ENCODE measurements around the gene DUSP14.

DUSP14 gene

GRCh38 chr17:37475731-37476420, 13.8 kb upstream of the DUSP14 start:
- Mint-ChIP-seq H3K36me3 (peaks cover 9% of the 10 kb centered on the region), H3K4me1 (ENCODE audit: low read depth) (no peaks in the 10 kb centered on the region), H3K27ac (peak overlapping the region; percentile 2), H3K4me3 (no peak overlapping the region), H3K27me3 (no peaks in the 10 kb centered on the region), H3K9me3 (ENCODE audit: low read depth) (no peaks in the 10 kb centered on the region)

DNA sequence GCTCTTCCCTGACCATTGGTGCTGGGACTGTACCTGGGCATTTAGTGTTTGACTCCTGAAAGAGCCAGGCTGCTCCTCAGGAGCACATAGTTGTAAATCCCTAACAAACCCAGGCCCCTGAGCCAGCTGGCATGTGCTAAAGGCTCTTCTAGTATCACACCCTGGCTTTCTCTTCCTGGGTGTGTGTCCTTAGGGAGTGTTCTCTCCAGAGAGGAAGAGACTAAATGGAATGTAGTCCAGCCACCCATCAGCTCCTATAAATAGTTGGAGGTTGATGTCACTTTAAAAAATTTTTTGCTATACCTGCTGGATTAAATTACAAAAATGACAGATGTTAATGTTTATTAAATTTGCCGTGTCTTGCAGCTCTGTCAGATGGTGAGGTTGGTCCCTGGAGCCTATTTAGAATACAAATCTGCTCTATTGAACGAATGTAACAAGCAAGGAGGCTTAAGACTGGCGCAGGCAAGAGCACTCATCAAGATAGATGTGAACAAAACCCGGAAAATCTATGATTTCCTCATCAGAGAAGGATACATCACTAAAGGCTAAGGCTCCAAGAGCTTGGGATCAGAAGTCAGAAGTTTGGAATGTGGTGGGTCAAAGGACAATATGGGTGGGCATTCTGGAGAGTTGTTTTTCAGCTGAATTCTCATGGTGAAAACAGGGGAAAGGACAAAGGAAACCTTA, 13.1 kb upstream of the DUSP14 start:
- Mint-ChIP-seq H3K9me3 (ENCODE audit: low read depth) (no peaks in the 10 kb centered on the region), H3K27me3 (no peaks in the 10 kb centered on the region), H3K4me1 (ENCODE audit: low read depth) (no peaks in the 10 kb centered on the region), H3K4me3 (no peak overlapping the region), H3K27ac (no peak overlapping the region), H3K36me3 (peaks cover 5% of the 10 kb centered on the region)

DNA sequence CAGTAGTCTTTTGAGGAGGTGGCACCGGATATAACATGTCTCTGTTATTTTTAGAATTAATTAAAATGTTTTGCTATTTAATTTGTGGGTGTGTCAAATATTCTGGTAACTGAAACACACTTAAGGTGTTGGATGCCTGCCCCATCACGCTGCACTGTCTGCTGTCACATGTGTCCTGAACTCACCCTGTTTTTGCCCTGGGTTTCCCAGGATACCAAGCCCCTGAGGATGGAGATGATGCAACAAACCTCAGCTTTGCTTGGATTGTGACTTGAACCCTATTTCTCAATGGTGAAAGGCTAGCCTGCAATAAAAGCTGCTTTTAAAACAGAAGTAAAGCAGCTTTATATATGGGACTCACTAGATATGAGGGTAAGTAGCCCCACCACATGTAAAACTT, 11.5 kb upstream of the DUSP14 start:
- no peaks in the 10 kb centered on the region for H3K9me3 Mint-ChIP-seq (ENCODE audit: low read depth)
- H3K36me3 Mint-ChIP-seq, result peaks cover 3% of the 10 kb centered on the region
- no peak overlapping the region for H3K4me3 Mint-ChIP-seq

DNA sequence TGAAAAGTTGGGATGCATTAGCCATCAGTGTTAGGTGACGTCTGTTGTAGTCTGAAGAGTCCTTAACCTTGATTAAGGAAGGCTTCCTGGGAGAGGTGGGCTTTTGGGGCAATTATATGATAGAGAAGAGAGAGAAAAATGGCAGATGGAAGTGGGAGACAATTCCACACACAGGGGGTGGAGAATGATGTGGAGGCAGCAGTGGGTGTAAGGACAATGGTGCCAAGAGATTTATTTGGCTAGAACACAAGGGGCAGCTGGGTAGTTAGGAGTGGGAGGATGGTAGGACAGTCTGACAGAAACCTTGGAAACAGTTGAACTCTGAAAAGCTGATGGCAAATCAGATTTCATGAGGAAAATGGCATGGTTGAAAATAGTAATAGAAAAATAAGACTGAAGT, 10.7 kb upstream of the DUSP14 start:
- Mint-ChIP-seq H3K4me1 (ENCODE audit: low read depth) (peaks cover 5% of the 10 kb centered on the region), H3K36me3 (peaks cover 3% of the 10 kb centered on the region), H3K4me3 (no peak overlapping the region), H3K27ac (peak overlapping the region; percentile 10), H3K9me3 (ENCODE audit: low read depth) (no peaks in the 10 kb centered on the region), H3K27me3 (no peaks in the 10 kb centered on the region)

More for the DNA sequence above, 11.5 kb upstream of the DUSP14 start:
- Mint-ChIP-seq H3K4me1 (ENCODE audit: low read depth) (peaks cover 1% of the 10 kb centered on the region), H3K27ac (no peak overlapping the region), H3K27me3 (no peaks in the 10 kb centered on the region)

GRCh38 chr17:37480427-37480826, 9.3 kb upstream of the DUSP14 start:
- Mint-ChIP-seq H3K9me3 (ENCODE audit: low read depth) (no peaks in the 10 kb centered on the region), H3K4me1 (ENCODE audit: low read depth) (peaks cover 5% of the 10 kb centered on the region), H3K36me3 (peaks cover 3% of the 10 kb centered on the region), H3K4me3 (no peak overlapping the region), H3K27ac (no peak overlapping the region), H3K27me3 (no peaks in the 10 kb centered on the region)

DNA sequence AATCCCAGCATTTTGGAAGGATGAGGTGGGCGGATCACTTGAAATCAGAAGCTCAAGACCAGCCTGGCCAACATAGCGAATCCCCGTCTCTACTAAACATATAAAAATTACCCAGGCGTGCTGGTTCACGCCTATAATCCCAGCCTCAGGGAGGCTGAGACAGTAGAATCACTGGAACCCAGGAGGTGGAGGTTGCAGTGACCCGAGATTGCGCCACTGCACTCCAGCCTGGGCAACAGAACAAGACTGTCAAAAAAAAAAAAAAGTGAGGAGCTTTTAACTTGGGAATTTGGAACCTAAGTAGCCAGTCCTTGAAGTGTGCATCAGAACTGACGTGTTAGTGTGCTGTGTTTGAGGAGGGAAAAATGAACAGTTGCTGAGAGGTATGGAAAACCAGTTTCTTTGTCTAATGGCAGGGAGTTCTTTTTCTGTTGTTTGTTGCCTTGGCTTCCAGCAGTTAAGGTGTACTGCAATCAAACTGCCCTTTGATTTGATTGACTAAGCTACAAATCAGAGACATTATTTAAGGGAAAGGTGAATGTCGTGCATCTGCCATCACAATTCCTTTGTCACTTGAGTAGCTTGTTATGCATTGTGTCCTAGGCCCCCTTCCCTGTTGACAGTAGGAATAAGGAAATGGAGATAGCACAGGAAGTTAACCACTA, 8.6 kb upstream of the DUSP14 start:
- Mint-ChIP-seq H3K27ac (no peak overlapping the region), H3K4me3 (no peak overlapping the region), H3K9me3 (ENCODE audit: low read depth) (no peaks in the 10 kb centered on the region), H3K4me1 (ENCODE audit: low read depth) (peaks cover 5% of the 10 kb centered on the region), H3K27me3 (no peaks in the 10 kb centered on the region), H3K36me3 (peaks cover 3% of the 10 kb centered on the region)

DNA sequence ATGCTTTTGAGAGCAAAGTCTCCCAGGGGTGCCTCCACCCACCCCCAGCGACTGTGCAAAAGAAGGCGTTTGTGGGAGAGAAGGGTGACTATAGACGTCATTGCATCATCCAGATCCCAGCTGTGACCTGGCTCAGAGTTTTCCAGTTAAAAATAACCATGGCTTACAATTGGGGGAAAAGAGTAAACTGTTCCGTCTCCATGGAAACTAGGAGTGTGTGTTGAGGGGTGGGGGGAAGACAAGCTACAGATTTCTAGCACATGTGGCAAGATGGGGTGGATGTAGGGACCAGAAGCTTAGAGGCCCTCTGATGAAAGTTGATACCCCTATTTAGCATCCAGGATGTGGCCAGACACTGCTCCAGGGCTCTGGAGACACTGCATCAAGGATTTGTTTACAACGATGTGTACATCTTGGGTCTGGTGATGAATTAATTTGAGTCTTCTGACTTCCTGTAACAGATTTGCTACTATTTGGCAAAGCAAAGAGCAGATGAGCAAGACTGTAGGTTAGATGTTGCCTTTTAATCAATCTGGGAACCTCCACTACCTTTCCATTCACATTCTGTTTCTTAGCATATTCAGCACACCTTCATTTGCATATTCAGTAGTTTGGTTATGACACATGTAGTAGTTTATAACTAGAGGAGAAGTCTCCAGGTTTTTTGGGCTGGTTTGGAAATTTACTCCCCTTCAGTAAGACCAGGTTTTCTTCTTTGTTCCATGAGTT, 6.2 kb upstream of the DUSP14 start:
- no peak overlapping the region for H3K27ac Mint-ChIP-seq
- peaks cover 3% of the 10 kb centered on the region for H3K36me3 Mint-ChIP-seq
- H3K4me1 Mint-ChIP-seq (ENCODE audit: low read depth), result peaks cover 12% of the 10 kb centered on the region
- no peak overlapping the region for H3K4me3 Mint-ChIP-seq
- H3K9me3 Mint-ChIP-seq (ENCODE audit: low read depth), result no peaks in the 10 kb centered on the region
- peaks cover 1% of the 10 kb centered on the region for H3K27me3 Mint-ChIP-seq

DNA sequence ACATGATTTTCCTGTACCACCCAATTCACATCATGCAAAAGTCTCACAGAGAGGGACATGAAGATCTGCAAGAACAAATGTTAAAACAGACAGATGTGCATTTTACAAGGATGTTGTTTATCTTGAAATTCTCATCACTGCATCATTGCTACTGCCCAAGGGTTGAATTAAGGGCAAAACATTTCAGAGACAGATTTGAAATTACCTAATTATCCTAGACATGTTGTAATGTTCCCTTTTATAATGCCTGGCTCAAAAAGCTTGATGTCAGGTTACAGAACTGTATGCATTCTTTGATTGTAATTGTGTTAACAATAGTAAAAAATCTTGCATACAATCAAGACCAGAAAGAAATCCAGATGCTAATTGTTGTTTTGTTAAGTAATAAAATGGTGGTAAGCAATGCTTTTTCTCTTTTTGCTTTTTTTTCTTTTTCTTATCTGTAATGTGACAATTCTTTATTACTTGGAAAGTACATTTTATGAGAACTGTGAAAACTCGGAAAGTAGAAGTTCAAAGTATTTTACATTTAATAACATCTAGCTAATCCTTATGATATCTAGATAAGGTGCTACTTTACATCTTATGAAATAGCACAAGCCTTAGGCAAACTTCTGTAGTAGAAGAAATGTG, 3.6 kb upstream of the DUSP14 start:
- peaks cover 25% of the 10 kb centered on the region for H3K4me1 Mint-ChIP-seq (ENCODE audit: low read depth)
- no peak overlapping the region for H3K27ac Mint-ChIP-seq
- H3K4me3 Mint-ChIP-seq, result no peak overlapping the region
- no peaks in the 10 kb centered on the region for H3K36me3 Mint-ChIP-seq
- no peaks in the 10 kb centered on the region for H3K9me3 Mint-ChIP-seq (ENCODE audit: low read depth)
- peaks cover 1% of the 10 kb centered on the region for H3K27me3 Mint-ChIP-seq

- Mint-ChIP-seq H3K27ac (peak overlapping the region; percentile 94), H3K36me3 (no peaks in the 10 kb centered on the region), H3K9me3 (ENCODE audit: low read depth) (no peaks in the 10 kb centered on the region), H3K27me3 (peaks cover 1% of the 10 kb centered on the region), H3K4me1 (ENCODE audit: low read depth) (peaks cover 44% of the 10 kb centered on the region), H3K4me3 (peak overlapping the region; percentile 92)
Observed at GRCh38 chr17:37488009-37488604, 1.6 kb upstream of the DUSP14 start.

DNA sequence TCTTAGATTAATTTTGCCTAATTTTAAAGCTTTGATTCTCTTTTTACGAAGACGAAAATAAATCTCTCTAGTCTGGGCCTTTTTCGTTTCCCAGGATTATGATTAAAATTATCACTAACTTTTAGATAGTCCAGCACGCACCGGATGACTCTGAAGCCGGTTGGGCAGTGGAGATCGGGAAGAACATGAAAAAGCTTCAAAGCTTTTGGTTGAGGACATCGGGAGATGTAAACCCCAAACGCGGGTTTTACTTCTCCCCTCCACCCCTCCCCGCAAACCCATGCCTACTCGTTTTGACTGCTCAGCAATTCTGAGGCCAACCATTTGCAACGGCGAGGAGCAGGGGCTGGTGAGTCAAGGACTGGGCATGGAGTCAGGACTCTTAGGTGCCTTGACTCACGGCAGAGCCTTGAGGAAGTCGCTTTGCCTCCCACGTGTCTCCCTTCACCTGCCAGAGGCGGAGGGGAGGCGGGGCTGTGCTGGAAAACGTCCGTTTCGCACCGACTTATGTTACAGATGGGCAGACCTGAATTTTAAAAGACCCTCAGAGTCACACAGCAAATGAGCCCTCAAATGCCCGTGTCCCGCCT, 989 bp upstream of the DUSP14 start:
- Mint-ChIP-seq H3K4me1 (ENCODE audit: low read depth) (peaks cover 46% of the 10 kb centered on the region), H3K36me3 (no peaks in the 10 kb centered on the region), H3K27ac (peak overlapping the region; percentile 94), H3K9me3 (ENCODE audit: low read depth) (no peaks in the 10 kb centered on the region), H3K27me3 (peaks cover 1% of the 10 kb centered on the region), H3K4me3 (peak overlapping the region; percentile 92)

- no peaks in the 10 kb centered on the region for H3K9me3 Mint-ChIP-seq (ENCODE audit: low read depth)
- peaks cover 49% of the 10 kb centered on the region for H3K4me1 Mint-ChIP-seq (ENCODE audit: low read depth)
- H3K27ac Mint-ChIP-seq, result peak overlapping the region; percentile 85
- H3K36me3 Mint-ChIP-seq, result no peaks in the 10 kb centered on the region
- H3K27me3 Mint-ChIP-seq, result peaks cover 1% of the 10 kb centered on the region
- H3K4me3 Mint-ChIP-seq, result peak overlapping the region; percentile 95
Observed at GRCh38 chr17:37490022-37490587, 414 bp downstream of the DUSP14 start.

- peaks cover 1% of the 10 kb centered on the region for H3K27me3 Mint-ChIP-seq
- H3K9me3 Mint-ChIP-seq (ENCODE audit: low read depth), result no peaks in the 10 kb centered on the region
- H3K4me1 Mint-ChIP-seq (ENCODE audit: low read depth), result peaks cover 49% of the 10 kb centered on the region
- peak overlapping the region; percentile 85 for H3K27ac Mint-ChIP-seq
- H3K4me3 Mint-ChIP-seq, result peak overlapping the region; percentile 95
- no peaks in the 10 kb centered on the region for H3K36me3 Mint-ChIP-seq
Observed at GRCh38 chr17:37490638-37491614, 1.2 kb downstream of the DUSP14 start.

- peak overlapping the region; percentile 35 for H3K4me3 Mint-ChIP-seq
- H3K27ac Mint-ChIP-seq, result no peak overlapping the region
- no peaks in the 10 kb centered on the region for H3K9me3 Mint-ChIP-seq (ENCODE audit: low read depth)
- peaks cover 1% of the 10 kb centered on the region for H3K27me3 Mint-ChIP-seq
- H3K4me1 Mint-ChIP-seq (ENCODE audit: low read depth), result peaks cover 51% of the 10 kb centered on the region
- H3K36me3 Mint-ChIP-seq, result no peaks in the 10 kb centered on the region
Observed at GRCh38 chr17:37492167-37492566, 2.5 kb downstream of the DUSP14 start.
